Subcutaneous abdominal adipose tissue (tissue), 5 donors: ENCODE data around the gene PDE4D.
"Not testable (repeated sequence)": the region's sequence is repeated elsewhere in the genome, so short reads cannot be mapped to it uniquely, and the experiment has no call there.

Experiments
- H3K27ac ChIP-seq: one replicate; pipeline ENCODE4 v1.7.0; 2013; ENCODE audit warnings: low read depth, mild to moderate bottlenecking, inconsistent platforms, low read length, moderate library complexity
- H3K27me3 ChIP-seq, 5 donors: one replicate each; pipeline ENCODE4 v1.7.0; 2013; ENCODE audit warnings: low read length in 5 of 5, inconsistent platforms in 1 of 5; ENCODE audit not compliant: control insufficient read depth in 5 of 5, insufficient read depth in 4 of 5
- H3K36me3 ChIP-seq, 5 donors: one replicate each; pipeline ENCODE4 v1.7.0; 2013; ENCODE audit warnings: low read length in 5 of 5; ENCODE audit not compliant: control insufficient read depth in 5 of 5, insufficient read depth in 5 of 5
- H3K4me1 ChIP-seq, 5 donors: one replicate each; pipeline ENCODE4 v1.7.0; 2013; ENCODE audit warnings: low read length in 5 of 5, mild to moderate bottlenecking in 3 of 5, moderate library complexity in 1 of 5; ENCODE audit not compliant: control insufficient read depth in 5 of 5, insufficient read depth in 5 of 5
- H3K4me3 ChIP-seq, 5 donors: one replicate each; pipeline ENCODE4 v1.7.0; 2013; ENCODE audit warnings: low read length in 5 of 5, low read depth in 1 of 5
- H3K9ac ChIP-seq, 5 donors: one replicate each; pipeline ENCODE4 v1.7.0; 2013; ENCODE audit warnings: low read length in 5 of 5, mild to moderate bottlenecking in 4 of 5, moderate library complexity in 3 of 5
- H3K9me3 ChIP-seq, 5 donors: one replicate each; pipeline ENCODE4 v1.7.0; 2013; ENCODE audit warnings: low read length in 5 of 5; ENCODE audit not compliant: control insufficient read depth in 5 of 5
- donor health status: healthy.
- donor health status: healthy.
- donor health status: healthy.
- donor health status: healthy.
- donor health status: healthy.

PDE4D gene

GRCh38 chr5:59584858-59585846 lies 308.4 kb downstream of the PDE4D start:
- H3K9ac ChIP-seq = no peak overlapping the region
- no peaks in the 10 kb centered on the region for H3K9me3 ChIP-seq
- H3K4me3 ChIP-seq = no peak overlapping the region
- H3K4me1 ChIP-seq = peaks cover 0 to 14% (median 11%) of the 10 kb centered on the region in 5 donors
- no peaks in the 10 kb centered on the region for H3K36me3 ChIP-seq
- H3K27ac ChIP-seq = no peak overlapping the region
- H3K27me3 ChIP-seq = no peaks in the 10 kb centered on the region

GRCh38 chr5:59583810-59584562 lies 309.5 kb downstream of the PDE4D start:
- no peaks in the 10 kb centered on the region for H3K27me3 ChIP-seq
- no peaks in the 10 kb centered on the region for H3K36me3 ChIP-seq
- no peak overlapping the region for H3K9ac ChIP-seq
- peaks cover 0 to 14% (median 11%) of the 10 kb centered on the region in 5 donors for H3K4me1 ChIP-seq
- no peak overlapping the region for H3K4me3 ChIP-seq
- H3K9me3 ChIP-seq = no peaks in the 10 kb centered on the region
- no peak overlapping the region for H3K27ac ChIP-seq

DNA sequence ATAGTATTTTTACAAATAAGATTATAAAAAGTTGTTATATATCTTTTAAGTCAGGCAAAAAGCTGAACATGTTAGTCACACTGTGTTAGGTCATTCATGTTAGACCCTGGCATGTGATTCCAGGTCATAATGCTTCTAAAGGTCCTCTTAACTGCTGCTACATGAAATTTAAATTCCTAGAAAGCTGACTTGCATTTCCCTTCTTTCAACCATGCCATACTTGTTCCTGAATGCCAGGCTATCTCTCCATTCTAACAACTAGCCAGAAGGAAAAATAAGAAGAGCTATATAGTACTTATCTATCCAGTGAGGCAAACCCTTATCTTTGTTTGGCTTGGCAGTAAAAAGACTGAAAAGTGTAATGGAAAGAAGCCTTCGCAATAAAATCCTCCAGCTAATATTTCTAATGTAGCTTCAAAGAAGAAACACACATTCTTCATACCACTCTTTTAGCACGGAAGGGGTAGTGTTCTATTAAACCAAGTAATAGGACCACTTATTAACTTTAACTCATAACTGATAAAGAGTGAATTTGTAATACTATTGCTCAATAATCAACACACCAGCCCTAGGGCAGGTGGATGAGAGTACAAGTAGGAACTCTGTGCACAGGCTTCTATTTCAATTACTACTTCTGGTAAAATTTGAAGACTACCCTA lies 310.2 kb downstream of the PDE4D start:
- Histone ChIP-seq H3K4me3 (no peak overlapping the region), H3K9me3 (no peaks in the 10 kb centered on the region), H3K36me3 (no peaks in the 10 kb centered on the region), H3K27me3 (no peaks in the 10 kb centered on the region), H3K4me1 (peaks cover 0 to 14% (median 11%) of the 10 kb centered on the region in 5 donors), H3K9ac (no peak overlapping the region), H3K27ac (no peak overlapping the region)

DNA sequence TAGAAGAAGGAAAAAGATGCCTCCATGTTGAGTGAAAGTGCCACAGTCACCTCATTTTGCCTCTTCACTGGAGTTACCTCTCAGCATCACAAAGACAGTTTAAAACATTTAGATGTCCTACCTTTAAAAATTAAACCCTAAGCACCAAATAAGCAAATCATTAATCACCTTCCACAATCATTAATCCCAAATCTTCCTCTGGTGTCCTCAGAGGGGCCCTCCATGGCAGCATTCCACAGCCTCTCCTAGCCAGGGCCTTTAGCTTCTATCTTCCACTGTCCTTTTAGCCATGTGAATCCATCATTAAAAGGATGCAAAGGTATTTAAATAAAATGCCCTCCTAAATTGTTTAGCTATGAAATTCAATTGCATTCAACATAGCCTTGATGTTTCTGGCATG lies 310.8 kb downstream of the PDE4D start:
- Histone ChIP-seq H3K4me3 (no peak overlapping the region), H3K27me3 (no peaks in the 10 kb centered on the region), H3K9me3 (no peaks in the 10 kb centered on the region), H3K4me1 (peaks cover 0 to 8% (median 7%) of the 10 kb centered on the region in 5 donors), H3K9ac (no peak overlapping the region), H3K36me3 (no peaks in the 10 kb centered on the region), H3K27ac (no peak overlapping the region)

GRCh38 chr5:59579824-59580167 lies 313.7 kb downstream of the PDE4D start:
- H3K4me3 ChIP-seq = no peak overlapping the region

DNA sequence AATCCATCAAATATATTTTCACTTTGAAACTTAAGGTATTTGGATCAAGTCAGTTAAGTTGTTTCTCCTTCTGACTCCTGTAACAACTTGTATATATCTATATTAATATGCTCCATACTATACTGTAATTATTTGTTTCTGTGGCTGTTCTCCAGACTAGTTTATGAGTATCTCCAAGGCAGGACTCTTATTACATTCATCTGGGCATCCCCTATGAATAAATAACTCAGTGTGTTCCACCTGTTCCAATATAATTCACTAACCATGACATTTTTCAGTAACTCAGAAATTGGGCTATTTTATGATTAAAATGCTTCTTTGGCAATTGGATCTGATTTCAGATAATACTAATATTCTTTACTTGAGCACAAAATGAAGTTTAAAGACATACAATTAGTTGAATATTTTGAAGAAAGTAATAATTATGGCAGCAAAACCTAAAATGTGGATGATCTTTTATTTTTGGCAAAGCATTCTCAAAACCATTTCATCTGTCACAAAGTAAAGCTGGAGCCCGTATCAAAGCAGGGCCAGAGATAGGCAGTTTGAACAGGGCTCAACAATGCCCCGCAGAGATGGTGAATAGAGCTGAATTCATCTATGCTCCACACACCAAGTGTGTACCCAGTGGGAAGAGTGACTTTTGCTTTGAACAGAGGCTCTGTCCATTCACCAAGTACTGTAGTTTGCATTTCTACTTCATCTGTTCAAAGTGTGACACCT lies 314.3 kb downstream of the PDE4D start:
- Histone ChIP-seq H3K9me3 (no peaks in the 10 kb centered on the region), H3K4me1 (no peaks in the 10 kb centered on the region), H3K9ac (no peak overlapping the region), H3K36me3 (no peaks in the 10 kb centered on the region), H3K4me3 (no peak overlapping the region), H3K27me3 (no peaks in the 10 kb centered on the region), H3K27ac (no peak overlapping the region)

More at GRCh38 chr5:59579824-59580167, 313.7 kb downstream of the PDE4D start:
- H3K27ac ChIP-seq = no peak overlapping the region
- H3K9me3 ChIP-seq = no peaks in the 10 kb centered on the region
- H3K27me3 ChIP-seq = no peaks in the 10 kb centered on the region
- no peak overlapping the region for H3K9ac ChIP-seq
- H3K36me3 ChIP-seq = no peaks in the 10 kb centered on the region
- no peaks in the 10 kb centered on the region for H3K4me1 ChIP-seq

GRCh38 chr5:59577485-59577884 lies 316.0 kb downstream of the PDE4D start:
- Histone ChIP-seq H3K27ac (no peak overlapping the region), H3K4me1 (no peaks in the 10 kb centered on the region), H3K36me3 (no peaks in the 10 kb centered on the region)

GRCh38 chr5:59575648-59576445 lies 317.7 kb downstream of the PDE4D start:
- Histone ChIP-seq H3K4me1 (no peaks in the 10 kb centered on the region), H3K4me3 (no peak overlapping the region), H3K27ac (no peak overlapping the region), H3K36me3 (no peaks in the 10 kb centered on the region), H3K27me3 (no peaks in the 10 kb centered on the region), H3K9me3 (no peaks in the 10 kb centered on the region), H3K9ac (no peak overlapping the region)

More at GRCh38 chr5:59577485-59577884, 316.0 kb downstream of the PDE4D start:
- no peak overlapping the region for H3K9ac ChIP-seq
- no peaks in the 10 kb centered on the region for H3K27me3 ChIP-seq
- no peaks in the 10 kb centered on the region for H3K9me3 ChIP-seq
- H3K4me3 ChIP-seq = no peak overlapping the region

GRCh38 chr5:59573509-59573908 lies 320.0 kb downstream of the PDE4D start:
- H3K27ac ChIP-seq, H3K36me3 ChIP-seq, H3K27me3 ChIP-seq, H3K9me3 ChIP-seq, H3K9ac ChIP-seq, H3K4me1 ChIP-seq, H3K4me3 ChIP-seq: not testable (repeated sequence)
